Fibroblast of upper back skin (primary cell): ENCODE data around the gene CNBP.
A peak's percentile ranks its signal among the peaks of the same experiment; 100 is the strongest.

Experiments used
- DNase-seq: peaks from one replicate; pipeline ENCODE4 v3.0.0-alpha.2; 2013

The CNBP gene

DNA sequence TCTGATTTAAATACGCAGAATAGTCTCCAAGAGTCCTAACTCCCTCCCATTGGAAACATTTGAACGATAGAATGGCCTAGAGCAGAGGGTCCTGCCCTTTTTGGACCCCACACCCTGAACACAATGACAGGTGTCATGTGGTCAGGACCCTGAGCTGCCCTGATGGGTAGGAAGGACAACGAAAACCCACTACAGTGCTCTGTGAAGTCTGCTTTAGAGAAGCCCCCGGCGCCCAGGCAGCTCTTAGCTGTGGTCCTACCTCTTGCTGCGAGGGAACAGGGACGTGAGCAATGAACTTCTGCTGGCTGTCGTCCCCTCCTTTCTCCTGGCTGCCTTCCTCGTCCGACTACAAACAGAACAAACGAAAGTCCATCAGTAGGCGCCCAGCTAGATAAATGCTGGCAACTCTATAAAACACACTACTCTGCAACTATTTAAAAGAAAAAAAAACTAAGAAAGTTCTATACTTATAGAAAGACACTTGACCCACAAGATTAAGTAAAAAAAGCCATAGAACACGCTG is 53.3 kb downstream of the CNBP start:
- DNase-seq, result no peak

- DNase-seq, result no peak
These were observed 55.1 kb downstream of the CNBP start for GRCh38 chr3:129128357-129129155.

DNA sequence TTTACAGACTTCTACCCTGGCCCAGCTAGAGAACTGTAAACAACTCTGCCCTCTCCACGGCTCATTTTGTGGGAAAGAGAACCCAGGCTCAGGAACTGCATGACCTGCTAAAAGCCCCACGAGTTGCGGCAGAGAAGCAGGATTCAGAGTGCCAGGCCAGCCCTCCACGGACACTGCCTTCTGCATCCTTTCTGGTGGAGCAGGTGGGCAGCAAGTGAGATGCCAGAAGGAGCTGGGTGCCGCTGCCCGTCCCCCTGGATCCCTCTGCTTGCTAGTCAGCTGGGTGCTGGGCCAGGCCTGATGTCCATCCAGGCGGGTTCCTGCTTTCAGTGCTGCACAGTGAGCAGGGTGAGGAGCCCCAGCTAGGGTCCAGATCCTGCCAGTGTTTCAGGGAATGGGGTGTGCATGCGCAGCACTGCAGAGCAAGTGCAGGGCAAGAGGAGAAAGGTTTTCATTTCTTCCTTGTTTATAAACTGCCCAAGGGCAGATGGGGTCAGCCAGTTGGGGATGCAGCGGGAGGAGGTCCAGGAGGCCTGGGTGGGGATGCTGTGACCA is 56.9 kb downstream of the CNBP start:
- no peak for DNase-seq

GRCh38 chr3:129123314-129124060 is 60.2 kb downstream of the CNBP start:
- DNase-seq, result peak; percentile 35

- DNase-seq, result no peak
These were observed 61.2 kb downstream of the CNBP start for GRCh38 chr3:129122412-129123011.

- peak; percentile 77 for DNase-seq
These were observed 61.8 kb downstream of the CNBP start, which contains the start of gene RAB43 for GRCh38 chr3:129121792-129122411. Gene RAB43, minus strand, starts transcription at chr3:129121804. Its CDS starts 315 bp downstream, at chr3:129121489.

DNA sequence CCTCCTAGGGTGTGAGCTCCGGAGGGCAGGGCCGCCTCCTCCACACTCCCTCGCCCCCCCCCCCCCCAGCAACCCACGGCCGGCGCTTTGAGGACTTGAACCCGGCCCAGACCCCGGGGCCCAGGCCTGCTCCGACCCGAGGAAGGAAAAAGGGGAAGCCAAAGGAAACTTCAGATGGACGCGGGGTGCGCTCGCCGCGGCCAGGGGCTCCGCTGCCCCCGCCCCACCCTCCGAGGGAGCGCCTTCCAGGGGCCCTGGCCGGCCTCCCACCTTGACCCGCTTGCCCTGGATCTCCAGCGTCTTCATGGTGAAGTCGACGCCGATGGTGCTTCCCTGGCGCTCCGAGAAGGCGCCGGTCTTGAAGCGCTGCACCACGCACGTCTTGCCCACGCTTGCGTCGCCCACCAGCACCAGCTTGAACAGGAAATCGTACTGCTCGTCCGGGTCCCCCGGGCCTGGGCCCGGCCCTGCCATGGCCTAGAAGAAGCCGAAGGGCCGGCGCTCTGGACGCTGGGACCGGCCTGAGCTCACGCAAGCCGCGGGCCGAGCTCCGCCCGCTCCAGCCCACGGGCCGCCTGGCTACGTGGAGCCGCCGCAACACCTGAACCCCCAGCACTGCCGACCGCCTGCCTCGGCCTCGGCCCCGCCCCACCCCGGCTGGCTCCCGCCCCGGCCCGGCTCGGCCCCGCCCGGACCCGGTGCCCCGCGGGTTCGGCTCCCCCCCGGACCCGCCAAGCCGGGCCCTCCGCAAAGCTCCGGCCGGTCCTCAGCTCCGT is 62.5 kb downstream of the CNBP start:
- no peak for DNase-seq

- DNase-seq, result peak; percentile 87
These were observed 63.3 kb downstream of the CNBP start for GRCh38 chr3:129120254-129121004.

DNA sequence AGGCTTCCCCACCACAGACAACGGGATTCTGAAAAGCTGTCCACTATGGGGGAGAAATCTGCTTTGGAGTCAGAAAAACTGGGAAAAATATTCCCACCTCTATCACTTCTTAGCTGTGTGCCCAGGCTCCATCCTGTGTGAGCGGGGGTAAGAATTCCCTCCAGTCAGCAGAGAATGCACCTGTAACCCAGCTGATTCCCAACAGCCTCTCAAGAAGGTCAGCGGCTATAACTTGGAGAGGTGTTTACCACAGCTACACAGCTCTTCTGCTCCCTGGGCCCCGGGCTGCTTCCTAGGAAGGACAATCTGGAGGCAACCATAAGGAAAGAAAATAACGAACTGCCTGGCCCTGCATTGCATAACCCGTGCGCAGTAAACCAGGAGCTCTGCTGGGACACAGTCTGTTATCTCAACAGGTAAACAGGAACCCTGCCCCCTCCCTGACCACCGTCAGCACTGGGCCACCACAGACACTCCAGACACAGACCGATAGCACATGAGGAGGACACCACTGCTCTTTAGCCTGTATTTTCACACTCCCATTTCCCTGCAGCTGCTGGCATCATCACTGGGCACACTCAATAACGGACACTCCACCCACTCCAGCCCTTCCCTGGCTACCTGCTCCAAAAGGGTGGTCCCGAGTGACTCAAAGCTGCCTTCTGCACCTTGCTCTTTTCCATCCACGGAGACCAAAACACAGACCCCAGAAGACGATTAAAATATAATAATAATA is 64.2 kb downstream of the CNBP start:
- no peak for DNase-seq

GRCh38 chr3:129118745-129119144 is 65.0 kb downstream of the CNBP start:
- no peak for DNase-seq
